ENCODE results near the gene RANBP17.

DNA sequence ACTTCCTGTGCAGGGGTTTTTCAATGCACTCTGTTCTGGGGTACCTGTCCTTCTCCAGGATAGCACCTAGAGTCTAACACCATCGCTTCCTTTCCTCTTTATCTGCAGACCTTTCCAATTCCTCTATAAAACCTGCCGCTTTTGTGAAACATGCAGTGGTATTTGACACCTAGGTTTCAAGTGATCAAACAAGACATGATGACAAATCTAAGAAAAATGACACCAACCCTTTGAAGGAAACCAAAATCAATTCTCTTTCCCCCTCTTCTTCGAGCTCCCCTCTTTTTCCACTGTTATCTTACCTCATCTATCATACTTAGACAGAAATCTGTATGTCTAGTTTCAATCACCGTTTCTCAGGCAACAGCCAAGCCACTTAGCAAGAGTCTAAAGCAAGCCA lies 25.6 kb upstream of the RANBP17 start:
- no peak for TF ChIP-seq POLR2A (IDR thresholded peaks at IDR 0.05)
- TF ChIP-seq, protein P1, sequence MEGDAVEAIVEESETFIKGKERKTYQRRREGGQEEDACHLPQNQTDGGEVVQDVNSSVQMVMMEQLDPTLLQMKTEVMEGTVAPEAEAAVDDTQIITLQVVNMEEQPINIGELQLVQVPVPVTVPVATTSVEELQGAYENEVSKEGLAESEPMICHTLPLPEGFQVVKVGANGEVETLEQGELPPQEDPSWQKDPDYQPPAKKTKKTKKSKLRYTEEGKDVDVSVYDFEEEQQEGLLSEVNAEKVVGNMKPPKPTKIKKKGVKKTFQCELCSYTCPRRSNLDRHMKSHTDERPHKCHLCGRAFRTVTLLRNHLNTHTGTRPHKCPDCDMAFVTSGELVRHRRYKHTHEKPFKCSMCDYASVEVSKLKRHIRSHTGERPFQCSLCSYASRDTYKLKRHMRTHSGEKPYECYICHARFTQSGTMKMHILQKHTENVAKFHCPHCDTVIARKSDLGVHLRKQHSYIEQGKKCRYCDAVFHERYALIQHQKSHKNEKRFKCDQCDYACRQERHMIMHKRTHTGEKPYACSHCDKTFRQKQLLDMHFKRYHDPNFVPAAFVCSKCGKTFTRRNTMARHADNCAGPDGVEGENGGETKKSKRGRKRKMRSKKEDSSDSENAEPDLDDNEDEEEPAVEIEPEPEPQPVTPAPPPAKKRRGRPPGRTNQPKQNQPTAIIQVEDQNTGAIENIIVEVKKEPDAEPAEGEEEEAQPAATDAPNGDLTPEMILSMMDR (IDR thresholded peaks at IDR 0.05) = no peak
